Stimulated activated CD8-positive, alpha-beta memory T cell treated with anti-CD3 and anti-CD28 coated beads, Interleukin-12 subunit alpha, Interleukin-12 subunit beta, amount 100 ng/mL, for 24 hours (primary cell): ENCODE data around the gene KHDRBS1.
"Not testable (repeated sequence)": the region's sequence is repeated elsewhere in the genome, so short reads cannot be mapped to it uniquely, and the experiment has no call there.

Experiments
- DNase-seq: peaks from one replicate; pipeline ENCODE4 v3.0.0-alpha.2; 2020; ENCODE audit errors: extremely low read depth

Gene KHDRBS1

DNA sequence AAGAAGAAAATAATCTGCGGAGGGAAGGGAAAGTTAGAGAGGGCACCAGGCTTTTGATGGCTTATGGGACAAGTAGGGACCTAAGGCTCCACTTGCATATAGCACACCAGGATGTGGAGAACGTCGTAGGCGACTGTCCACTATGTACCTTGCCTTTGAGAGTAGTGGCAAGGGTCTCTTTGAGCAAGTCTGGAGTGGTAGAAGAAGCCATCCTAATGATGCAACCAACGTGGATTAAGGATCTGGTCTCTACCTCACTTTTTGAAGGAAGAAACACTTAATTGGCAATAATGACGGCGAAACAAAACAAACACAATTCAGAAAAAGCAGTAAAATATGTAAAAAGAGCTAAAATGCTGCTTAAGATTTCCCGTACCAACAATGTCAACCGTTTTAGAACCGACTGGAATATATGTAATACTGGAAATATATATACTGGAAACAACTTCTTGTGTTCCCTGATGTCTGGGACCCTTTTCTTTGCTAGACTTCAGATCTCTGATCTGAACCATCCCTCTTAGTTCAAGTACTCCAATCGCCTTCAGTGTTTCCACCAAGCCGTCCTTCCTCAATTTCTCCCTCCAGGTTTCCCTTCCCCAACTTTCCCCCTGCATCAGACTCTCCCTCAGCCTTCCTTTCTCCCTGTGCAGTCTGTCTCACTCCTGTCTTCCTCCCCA, 821 bp upstream of the KHDRBS1 start:
- DNase-seq = no peak

- DNase-seq = peak; percentile 3
Measured at GRCh38 chr1:32014199-32014947, 705 bp downstream of the KHDRBS1 start.

DNA sequence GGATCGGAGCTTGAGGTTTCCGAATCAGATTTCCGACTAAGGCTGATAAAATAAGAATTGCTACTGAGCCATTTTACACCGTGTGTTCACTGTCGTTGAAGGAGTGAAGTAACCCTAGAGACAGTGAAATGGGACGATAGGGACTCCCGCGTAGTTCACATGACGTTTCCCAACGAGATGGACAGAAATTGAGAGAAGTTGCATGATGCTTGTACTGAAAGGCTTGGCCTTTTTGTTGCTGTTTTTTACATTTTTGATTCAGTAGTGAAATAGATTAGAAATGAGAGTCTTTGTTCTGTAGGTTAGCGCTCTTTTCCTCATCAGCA, 1.2 kb downstream of the KHDRBS1 start:
- DNase-seq = no peak

DNA sequence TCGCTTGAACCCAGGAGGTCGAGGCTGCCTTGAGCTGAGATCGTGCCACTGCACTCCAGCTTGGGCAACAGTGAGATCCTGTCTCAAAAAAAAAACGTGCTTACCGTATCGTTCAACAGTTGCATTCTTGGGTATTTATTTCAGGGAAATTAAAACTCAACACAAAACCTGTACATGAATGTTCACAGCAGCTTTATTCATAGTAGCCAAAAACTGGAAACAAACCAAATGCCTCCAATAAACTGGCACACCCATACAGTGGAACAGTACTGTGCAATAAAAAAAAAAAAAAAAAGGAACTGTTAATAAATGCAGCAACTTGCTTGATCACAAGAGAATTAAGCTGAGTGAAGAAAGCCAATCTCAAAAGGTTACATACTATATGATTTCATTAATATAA, 6.7 kb downstream of the KHDRBS1 start:
- no peak for DNase-seq

DNA sequence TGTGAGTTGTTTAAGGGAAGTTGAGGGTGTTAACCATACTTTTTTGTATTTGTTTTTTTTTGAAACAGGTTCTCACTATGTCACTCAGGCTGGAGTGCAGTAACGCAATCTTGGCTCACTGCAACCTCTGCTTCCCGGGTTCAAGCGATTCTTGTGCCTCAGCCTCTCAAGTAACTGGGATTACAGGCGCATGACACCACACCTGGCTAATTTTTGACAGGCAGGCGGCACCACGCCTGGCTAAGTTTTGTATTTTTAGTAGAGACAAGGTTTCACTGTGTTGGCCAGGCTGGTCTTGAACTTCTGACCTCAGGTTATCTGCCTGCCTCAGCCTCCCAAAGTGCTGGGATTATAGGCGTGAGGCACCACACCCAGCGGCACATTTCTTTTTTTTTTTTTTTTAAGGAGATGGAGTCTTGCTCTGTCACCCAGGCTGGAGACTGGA, 7.9 kb downstream of the KHDRBS1 start:
- not testable (repeated sequence) for DNase-seq

GRCh38 chr1:32023351-32023750, 9.7 kb downstream of the KHDRBS1 start:
- DNase-seq = no peak

- DNase-seq = no peak
Measured at GRCh38 chr1:32025515-32025914, 11.8 kb downstream of the KHDRBS1 start.

DNA sequence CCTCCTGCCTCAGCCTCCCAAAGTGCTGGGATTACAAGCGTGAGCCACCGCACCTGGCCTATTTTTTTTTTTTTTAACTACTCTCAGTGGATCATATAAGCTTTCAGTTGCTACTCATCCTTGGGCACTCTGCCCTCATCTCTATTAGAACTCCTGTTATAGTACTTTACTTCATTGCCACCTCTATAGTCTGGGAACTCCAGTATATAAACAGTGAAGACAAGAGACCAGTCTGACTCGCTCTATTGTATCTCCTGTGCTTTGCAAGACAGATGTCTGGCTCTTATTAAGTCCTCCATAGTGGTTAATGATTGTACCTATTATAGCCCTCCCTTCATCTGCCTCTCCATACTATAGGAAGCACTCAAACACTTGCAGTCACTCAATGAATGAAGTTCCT, 15.1 kb downstream of the KHDRBS1 start:
- no peak for DNase-seq

- DNase-seq = no peak
Measured at GRCh38 chr1:32031578-32032274, 18.1 kb downstream of the KHDRBS1 start.

DNA sequence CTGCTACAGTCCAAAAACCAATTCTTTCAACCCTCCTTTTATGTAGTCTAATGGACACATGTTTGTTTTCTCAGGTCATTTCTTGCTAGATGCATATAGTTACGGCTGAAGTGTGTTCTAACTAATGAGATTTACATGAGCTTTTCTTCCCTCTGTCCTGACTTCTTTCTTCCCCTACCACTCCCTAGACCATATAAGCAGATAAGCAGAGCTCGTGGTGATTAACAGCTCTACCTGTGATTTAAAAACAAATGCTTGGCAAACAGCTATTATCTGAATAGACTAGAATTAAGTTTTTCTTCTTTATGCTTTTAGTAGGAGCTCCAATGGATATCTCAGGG, 18.6 kb downstream of the KHDRBS1 start:
- no peak for DNase-seq

GRCh38 chr1:32035119-32035518, 21.5 kb downstream of the KHDRBS1 start:
- DNase-seq = no peak

DNA sequence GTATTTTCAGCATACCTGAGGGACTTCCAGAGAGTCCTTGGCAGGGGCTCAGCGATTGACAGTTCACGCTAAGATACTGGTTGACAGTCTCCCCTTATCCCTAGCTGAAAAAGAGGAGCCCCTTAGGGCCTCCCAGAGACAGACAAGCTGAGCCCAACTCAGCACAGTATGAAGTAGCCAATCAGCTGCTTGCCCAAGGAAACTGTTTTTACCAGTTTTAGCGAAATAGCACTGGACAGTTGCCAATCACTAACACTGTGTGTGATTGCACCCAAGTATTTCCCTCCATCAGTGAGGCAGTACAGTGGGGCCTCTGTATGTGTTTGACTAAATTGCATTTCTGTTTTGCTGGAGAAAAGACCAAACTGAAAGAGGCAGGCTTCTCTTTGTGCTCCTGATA, 27.0 kb downstream of the KHDRBS1 start:
- no peak for DNase-seq

- no peak for DNase-seq
Measured at GRCh38 chr1:32042330-32042729, 28.7 kb downstream of the KHDRBS1 start.

- DNase-seq = no peak
Measured at GRCh38 chr1:32044234-32044633, 30.6 kb downstream of the KHDRBS1 start.

DNA sequence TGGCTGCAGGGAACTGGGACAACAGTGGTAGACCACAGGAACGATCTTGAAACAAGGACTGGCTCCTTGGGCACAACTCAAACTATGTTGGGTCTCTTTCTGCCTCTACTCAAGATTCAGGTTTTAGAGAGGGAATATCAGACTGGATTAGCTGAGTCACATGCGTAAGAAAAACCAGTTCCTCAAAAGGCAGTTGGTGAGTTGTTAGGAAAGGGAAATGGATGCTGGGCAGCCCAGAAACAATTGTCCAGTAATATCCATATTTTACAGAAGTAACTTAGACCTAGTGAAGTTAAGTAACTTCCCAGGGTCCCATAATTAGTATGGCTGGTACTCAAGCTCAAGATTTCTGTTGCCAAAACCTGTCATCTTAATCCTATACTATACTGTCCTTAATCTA, 32.1 kb downstream of the KHDRBS1 start:
- DNase-seq = no peak

DNA sequence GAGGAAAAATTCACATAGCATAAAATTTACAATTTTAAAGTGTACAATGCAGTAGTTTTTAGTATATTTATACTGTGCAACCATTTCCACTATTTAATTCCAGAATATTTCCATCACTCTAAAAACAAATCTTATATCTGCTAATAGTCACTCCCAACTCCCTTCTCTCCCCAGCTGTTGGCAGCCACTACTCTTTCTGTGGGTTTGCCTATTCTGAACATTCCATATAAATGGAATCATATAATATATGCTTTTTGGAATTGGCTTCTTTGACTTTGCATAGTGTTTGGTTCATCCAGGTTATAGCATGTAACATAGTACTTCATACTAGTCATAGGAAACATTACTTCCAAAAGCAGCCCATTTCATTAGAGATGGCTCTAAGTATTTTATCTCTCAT, 34.0 kb downstream of the KHDRBS1 start:
- no peak for DNase-seq

DNA sequence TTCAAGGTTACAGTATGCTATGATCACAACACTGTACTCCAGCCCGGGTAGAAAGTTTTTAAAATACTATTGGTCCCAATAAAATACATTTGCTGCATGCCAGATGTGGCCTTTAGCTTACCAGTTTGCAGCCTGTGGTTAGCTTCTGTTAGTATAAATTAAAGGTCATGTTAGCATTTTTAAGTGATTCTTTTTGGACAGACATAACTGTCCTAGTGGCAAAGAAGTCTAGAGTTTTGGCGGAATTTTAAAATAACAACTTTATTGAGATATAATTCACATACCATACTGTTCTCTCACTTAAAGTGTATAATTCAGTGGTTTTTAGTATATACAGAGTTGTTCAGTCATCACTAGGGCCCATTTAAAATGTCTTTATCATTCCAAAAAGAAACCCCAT, 34.8 kb downstream of the KHDRBS1 start:
- DNase-seq = no peak

GRCh38 chr1:32051706-32052105, 38.0 kb downstream of the KHDRBS1 start:
- DNase-seq = no peak

- no peak for DNase-seq
Measured at GRCh38 chr1:32052887-32053286, 39.2 kb downstream of the KHDRBS1 start.

DNA sequence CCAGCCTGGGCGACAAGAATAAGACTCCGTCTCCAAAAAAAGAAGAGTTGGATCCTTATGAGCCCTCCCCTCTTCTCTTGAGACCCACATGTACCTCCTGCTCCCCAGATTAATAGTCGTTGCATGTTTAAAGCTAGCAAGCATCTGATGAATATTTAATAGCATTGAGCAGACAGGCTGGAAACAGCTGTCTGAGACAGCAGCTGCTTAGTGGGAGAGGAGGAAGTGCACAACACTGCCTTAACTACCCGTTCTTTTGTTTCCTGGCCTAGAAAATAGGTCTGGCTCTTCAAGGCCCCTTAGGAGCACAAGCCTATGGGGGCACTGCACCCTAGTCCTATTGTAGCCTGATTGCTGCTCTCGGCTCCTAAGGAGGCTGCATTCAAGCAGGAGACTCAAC, 41.7 kb downstream of the KHDRBS1 start:
- DNase-seq = no peak

DNA sequence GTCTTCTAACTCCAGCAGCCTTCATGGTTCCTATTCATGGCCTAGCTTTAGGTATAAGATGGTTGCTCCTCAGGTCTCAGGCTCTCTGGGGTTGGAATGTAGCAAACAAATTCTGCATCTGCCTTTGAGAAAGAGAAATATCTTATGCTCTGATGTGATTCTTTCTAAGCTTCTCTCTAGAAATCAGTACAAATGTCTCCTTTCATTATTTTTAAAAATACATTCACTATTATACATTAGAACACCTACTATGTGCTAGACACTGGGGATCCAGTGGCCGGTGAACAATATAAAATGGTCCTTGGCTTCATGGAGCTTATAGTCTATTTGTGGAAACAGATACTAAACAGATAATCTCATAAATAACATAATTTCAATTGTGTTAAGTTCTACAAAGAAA, 42.9 kb downstream of the KHDRBS1 start:
- no peak for DNase-seq

- DNase-seq = no peak
Measured at GRCh38 chr1:32060914-32061313, 47.2 kb downstream of the KHDRBS1 start.

DNA sequence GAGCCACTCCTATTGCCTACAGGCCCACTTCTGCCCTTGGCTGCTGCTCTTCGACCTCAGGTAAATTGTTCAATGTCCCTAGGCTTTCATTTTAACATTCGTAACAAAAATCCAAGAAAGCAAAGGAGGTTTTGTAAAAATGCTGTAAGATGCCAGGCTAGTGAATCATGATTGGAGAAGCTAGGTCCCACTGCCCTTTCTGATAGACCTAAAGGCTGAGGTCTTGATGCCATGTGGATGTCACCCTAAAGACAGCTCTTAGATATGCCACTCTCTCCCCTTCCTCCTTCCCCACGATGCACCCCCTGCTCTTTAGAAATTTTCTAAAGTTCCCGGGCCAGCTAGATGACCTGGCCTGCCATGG, 49.2 kb downstream of the KHDRBS1 start:
- DNase-seq = no peak
